H1 (cell line): ENCODE results near the gene PPIA. TPM values are rescaled to one million over a fixed set of nuclear protein-coding genes. Genes with fewer than 3 reads are reported as not detected.

Experiments used
- CHD7 ChIP-seq: fragments of 300-600 bp; sonication (generic); IDR thresholded peaks from 2 replicates; pipeline ENCODE4 v1.7.1; 2012; ENCODE audit warnings: low read length, moderate library complexity, mild to moderate bottlenecking, inconsistent platforms; ENCODE audit not compliant: insufficient replicate concordance
- SIN3A ChIP-seq, 2 experiments: IDR thresholded peaks in 1 of 2; conservative IDR thresholded peaks in 1 of 2; 2 replicates each; pipeline ENCODE4 v1.6.1; 2011 to 2012; ENCODE audit warnings: low read length in 2 of 2, improper control_type of control experiment in 1 of 2, low read depth in 1 of 2, mild to moderate bottlenecking in 1 of 2
- polyA plus RNA-seq, 7 experiments: library from polyadenylated mRNA; depleted of rRNA in 3 of 7; stranded (reverse) in 5 of 7; unstranded in 2 of 7; fragments of >200 nt in 5 of 7; fragments of 200-250 nt in 2 of 7; gene quantifications; 1 replicate in 5 of 7; 2 replicates in 1 of 7; 4 replicates in 1 of 7; pipeline versions ENCODE4 v1.2.1 to v1.2.3, GENCODE V29; 2011 to 2013; ENCODE audit warnings: missing spikeins in 2 of 7, mixed read lengths in 2 of 7
- total RNA-seq: library from RNA; stranded (reverse); fragmentation: NEBNext Ultra II Directional; extraction: Animal tissue kit (Norgen Biotek cat#: 25700); gene quantifications from 2 replicates; pipeline ENCODE4 v1.2.1, GENCODE V29; 2021

PPIA gene
- total and polyA plus RNA-seq, 2 of the 8 experiments (the other 6 are each of a cell fraction or from before 2014, with no cell fraction given): 2,865 to 5,394 TPM

GRCh38 chr7:44762300-44762699 lies 34.2 kb upstream of the PPIA start (continued):
- TF ChIP-seq CHD7: no peak
- no peak for TF ChIP-seq SIN3A (conservative IDR thresholded peaks at IDR 0.05 in 1 of 2, IDR thresholded peaks at IDR 0.05 in 1 of 2; ENCODE audit: low read depth in 1 of 2, low read length in 2 of 2)
